IMR-90 (cell line): ENCODE data around the gene LCN12. TPM values are rescaled to one million over a fixed set of nuclear protein-coding genes. Genes with fewer than 3 reads are reported as not detected.

Source experiments
- ATAC-seq: fragments of 200-7000 bp; cut with Tn5 transposase; 2 replicates; pipeline ENCODE4 v1.9.1; 2020; ENCODE audit warnings: low read depth, mild to moderate bottlenecking, moderate library complexity
- BruUV-seq: library from RNA; stranded (reverse); fragments of 400-500 nt; replicated peaks from 2 replicates; lab custom pipeline; 2021; lab: Mats Ljungman, UMichigan
- CTCF ChIA-PET: fragments of 300-600 bp; formaldehyde crosslinking; extraction: SDS; loops from one replicate; lab custom pipeline; 2021; ENCODE audit warnings: antibody characterized with exemption; lab: Yijun Ruan, JAX
- POLR2A ChIA-PET: fragments of 300-600 bp; sonication (Branson Sonifier 250); formaldehyde crosslinking; loops from one replicate; lab custom pipeline; 2022; ENCODE audit warnings: antibody characterized with exemption; ENCODE audit not compliant: unreplicated experiment; lab: Charles Lee
- DNase-seq: peaks from one replicate; pipeline ENCODE4 v3.0.0; 2013
- H2AFZ ChIP-seq: replicated peaks from 2 replicates; pipeline ENCODE3; 2013; ENCODE audit warnings: low read length, mild to moderate bottlenecking; ENCODE audit not compliant: poor library complexity
- H2AK5ac ChIP-seq: 2 replicates; pipeline ENCODE4 v1.6.1; 2013; ENCODE audit warnings: low read depth, low read length, inconsistent platforms
- H2AK9ac ChIP-seq: replicated peaks from 2 replicates; pipeline ENCODE3; 2013; ENCODE audit warnings: mild to moderate bottlenecking, low read depth, low read length, moderate library complexity; ENCODE audit not compliant: poor library complexity
- H2BK120ac ChIP-seq: 2 replicates; pipeline ENCODE4 v1.6.1; 2013; ENCODE audit warnings: low read depth, low read length, inconsistent platforms
- H2BK15ac ChIP-seq: 3 replicates; pipeline ENCODE4 v1.6.1; 2013; ENCODE audit warnings: low read depth, low read length, inconsistent platforms
- H2BK20ac ChIP-seq: 2 replicates; pipeline ENCODE4 v1.6.1; 2013; ENCODE audit warnings: low read depth, mild to moderate bottlenecking, inconsistent platforms, low read length, moderate library complexity
- H2BK5ac ChIP-seq: 2 replicates; pipeline ENCODE4 v1.6.1; 2013; ENCODE audit warnings: mild to moderate bottlenecking, low read depth, low read length, inconsistent platforms; ENCODE audit not compliant: poor library complexity, severe bottlenecking
- H3K14ac ChIP-seq: replicated peaks from 2 replicates; pipeline ENCODE4 v1.6.1; 2013; ENCODE audit warnings: low read depth, low read length, inconsistent platforms
- H3K18ac ChIP-seq: 2 replicates; pipeline ENCODE4 v1.6.1; 2013; ENCODE audit warnings: low read depth, low read length, control low read depth
- H3K23ac ChIP-seq: 2 replicates; pipeline ENCODE4 v1.6.1; 2013; ENCODE audit warnings: low read depth, low read length, inconsistent platforms
- H3K27ac ChIP-seq: 2 replicates; pipeline ENCODE4 v1.5.1; 2013; ENCODE audit warnings: mild to moderate bottlenecking, control low read depth, low read length; ENCODE audit not compliant: insufficient read depth
- H3K27me3 ChIP-seq: 2 replicates; pipeline ENCODE4 v1.6.1; 2013; ENCODE audit warnings: low read length; ENCODE audit not compliant: control insufficient read depth, insufficient read depth
- H3K36me3 ChIP-seq: 2 replicates; pipeline ENCODE4 v1.6.1; 2013; ENCODE audit warnings: low read length, mixed read lengths; ENCODE audit not compliant: control insufficient read depth, insufficient read depth
- H3K4ac ChIP-seq: 2 replicates; pipeline ENCODE4 v1.6.1; 2013; ENCODE audit warnings: low read depth, low read length, inconsistent platforms
- H3K4me1 ChIP-seq: 2 replicates; pipeline ENCODE4 v1.6.1; 2013; ENCODE audit warnings: low read length, mixed read lengths; ENCODE audit not compliant: control insufficient read depth, insufficient read depth
- H3K4me2 ChIP-seq: 2 replicates; pipeline ENCODE4 v1.6.1; 2013; ENCODE audit warnings: low read depth, mild to moderate bottlenecking, control low read depth, low read length, moderate library complexity
- H3K4me3 ChIP-seq: 2 replicates; pipeline ENCODE4 v1.5.1; 2013; ENCODE audit warnings: low read depth, mild to moderate bottlenecking, control low read depth, low read length, moderate library complexity; ENCODE audit not compliant: insufficient read depth
- H3K56ac ChIP-seq: 2 replicates; pipeline ENCODE4 v1.6.1; 2013; ENCODE audit warnings: low read length, inconsistent platforms; ENCODE audit not compliant: insufficient read depth; ENCODE audit errors: extremely low read depth
- H3K79me1 ChIP-seq, 2 experiments: 2 replicates each; pipeline ENCODE4 v1.6.1; 2013; ENCODE audit warnings: low read length in 2 of 2, inconsistent platforms in 1 of 2, low read depth in 1 of 2
- H3K9ac ChIP-seq: 2 replicates; pipeline ENCODE4 v1.6.1; 2013; ENCODE audit warnings: low read depth, low read length, control low read depth
- H3K9me1 ChIP-seq: 2 replicates; pipeline ENCODE4 v1.6.1; 2013; ENCODE audit warnings: low read length, inconsistent platforms; ENCODE audit not compliant: insufficient read depth
- H3K9me3 ChIP-seq: 2 replicates; pipeline ENCODE4 v1.6.1; 2013; ENCODE audit warnings: low read length; ENCODE audit not compliant: control insufficient read depth, insufficient read depth
- H4K20me1 ChIP-seq: 2 replicates; pipeline ENCODE4 v1.6.1; 2013; ENCODE audit warnings: low read length, inconsistent platforms; ENCODE audit not compliant: insufficient read depth
- H4K5ac ChIP-seq: 2 replicates; pipeline ENCODE4 v1.6.1; 2013; ENCODE audit warnings: mild to moderate bottlenecking, low read depth, low read length, control low read depth
- H4K8ac ChIP-seq, 2 experiments: 2 replicates each; pipeline ENCODE4 v1.6.1; 2013; ENCODE audit warnings: low read depth in 2 of 2, low read length in 2 of 2, control low read depth in 1 of 2, inconsistent platforms in 1 of 2
- H4K91ac ChIP-seq: 2 replicates; pipeline ENCODE4 v1.6.1; 2013; ENCODE audit warnings: low read depth, low read length, inconsistent platforms; ENCODE audit not compliant: insufficient read depth
- BHLHE40 ChIP-seq: fragments of 150-350 bp; IDR thresholded peaks from 2 replicates; pipeline ENCODE4 v1.6.1; 2016; ENCODE audit warnings: mild to moderate bottlenecking, low read depth, low read length
- CEBPB ChIP-seq: IDR thresholded peaks from 2 replicates; pipeline ENCODE4 v1.6.1; 2012; ENCODE audit warnings: low read depth, low read length, improper control_type of control experiment
- CHD1 ChIP-seq: IDR thresholded peaks from 2 replicates; pipeline ENCODE4 v1.6.1; 2012; ENCODE audit warnings: low read depth, low read length, improper control_type of control experiment
- CTCF ChIP-seq: conservative IDR thresholded peaks from 2 replicates; pipeline ENCODE4 v1.5.1; 2012; ENCODE audit warnings: mild to moderate bottlenecking, low read depth, low read length, improper control_type of control experiment
- FOS ChIP-seq: fragments of 150-350 bp; IDR thresholded peaks from 2 replicates; pipeline ENCODE4 v1.6.1; 2016; ENCODE audit warnings: low read depth, low read length
- MAFK ChIP-seq: IDR thresholded peaks from 2 replicates; pipeline ENCODE4 v1.6.1; 2012; ENCODE audit warnings: low read depth, low read length, improper control_type of control experiment
- MAZ ChIP-seq: IDR thresholded peaks from 2 replicates; pipeline ENCODE4 v1.6.1; 2012; ENCODE audit warnings: low read depth, mild to moderate bottlenecking, low read length, improper control_type of control experiment, moderate library complexity, borderline replicate concordance
- MXI1 ChIP-seq: IDR thresholded peaks from 2 replicates; pipeline ENCODE4 v1.6.1; 2012; ENCODE audit warnings: low read depth, mild to moderate bottlenecking, low read length, moderate library complexity, borderline replicate concordance
- NFE2L2 ChIP-seq: fragments of 150-350 bp; IDR thresholded peaks from 2 replicates; pipeline ENCODE4 v1.6.1; 2016; ENCODE audit warnings: low read depth, mild to moderate bottlenecking, low read length
- POLR2A ChIP-seq: IDR thresholded peaks from 2 replicates; pipeline ENCODE4 v1.6.1; 2012; ENCODE audit warnings: mild to moderate bottlenecking, low read depth, low read length
- RAD21 ChIP-seq: IDR thresholded peaks from 2 replicates; pipeline ENCODE4 v1.6.1; 2012; ENCODE audit warnings: low read length, improper control_type of control experiment
- RCOR1 ChIP-seq: IDR thresholded peaks from 2 replicates; pipeline ENCODE4 v1.6.1; 2012; ENCODE audit warnings: mild to moderate bottlenecking, low read length, improper control_type of control experiment; ENCODE audit not compliant: insufficient replicate concordance
- RFX5 ChIP-seq: IDR thresholded peaks from 2 replicates; pipeline ENCODE4 v1.8.0; 2012; ENCODE audit warnings: low read depth, mild to moderate bottlenecking, low read length, moderate library complexity
- SMC3 ChIP-seq: fragments of 150-350 bp; IDR thresholded peaks from 2 replicates; pipeline ENCODE4 v1.6.1; 2016; ENCODE audit warnings: low read depth, mild to moderate bottlenecking, antibody characterized with exemption, low read length, moderate library complexity
- USF2 ChIP-seq: fragments of 150-350 bp; IDR thresholded peaks from 2 replicates; pipeline ENCODE4 v1.6.1; 2017; ENCODE audit warnings: mild to moderate bottlenecking, antibody characterized with exemption, low read length, low read depth
- WGBS, 2 experiments: methylation state at CpG; one replicate each; pipeline versions ENCODE4 v1.1.5 to v1.1.7; 2013; ENCODE audit warnings: missing lambda C conversion rate in 2 of 2; ENCODE audit not compliant: insufficient read length in 1 of 2; ENCODE audit errors: extremely low coverage in 2 of 2; 5-methylcytosine and 5-hydroxymethylcytosine counted together
- dilution Hi-C: fragments of 300-500 bp; cut with HindIII; formaldehyde crosslinking; loops from one replicate; pipeline ENCODE4 v1.14.3; 2018; ENCODE audit warnings: low sequenced_read_pairs; ENCODE audit not compliant: unreplicated experiment
- in situ Hi-C: fragments of 300-500 bp; cut with MboI; formaldehyde crosslinking; loops from 3 replicates; pipeline ENCODE4 v1.14.3; 2019; ENCODE audit warnings: low sequenced_read_pairs, inconsistent platforms, mixed read lengths
- intact Hi-C: fragments of 100-400 bp; cut with micrococcal nuclease; formaldehyde crosslinking; loops from 2 replicates; pipeline ENCODE4 v1.10.0; 2022
- polyA plus RNA-seq, 3 experiments: library from polyadenylated mRNA; depleted of rRNA; stranded (reverse); fragments of >200 nt; gene quantifications; 2 replicates each; pipeline ENCODE4 v1.2.3, GENCODE V29; 2012; ENCODE audit warnings: low replicate concordance in 1 of 3
- total RNA-seq: library from RNA; depleted of rRNA; stranded (reverse); fragments of >200 nt; gene quantifications from 2 replicates; pipeline ENCODE4 v1.2.3, GENCODE V29; 2012
- TF ChIP-seq, protein P1 (sequence below): fragments of 150-350 bp; IDR thresholded peaks from 2 replicates; pipeline ENCODE4 v1.6.1; 2016; ENCODE audit warnings: low read depth, mild to moderate bottlenecking, low read length, moderate library complexity, borderline replicate concordance

Gene LCN12
- total and polyA plus RNA-seq, 2 of the 4 experiments (the other 2 are of a cell fraction): 0.12 TPM; not detected in 1

GRCh38 chr9:136985853-136986252, 33.8 kb downstream of the LCN12 start:
- no peak overlapping the region for H2BK15ac ChIP-seq
- no peak overlapping the region for H4K5ac ChIP-seq
- H3K27ac ChIP-seq: no peak overlapping the region
- DNase-seq (no peak), ATAC-seq (no peak)
- H2AK5ac ChIP-seq: no peak overlapping the region
- ChIA-PET CTCF (interaction anchor here (1.0 kb wide), 1 partner anchor 43 kb away, joined by 5 read pairs; no protein-coding TSS in a partner anchor), POLR2A (no interaction called here)
- no peaks in the 10 kb centered on the region for H3K4me1 ChIP-seq
- H3K9me3 ChIP-seq: peaks cover 6% of the 10 kb centered on the region
- H2BK20ac ChIP-seq: no peak overlapping the region
- no peak overlapping the region for H3K14ac ChIP-seq
- H4K20me1 ChIP-seq: no peaks in the 10 kb centered on the region
- H2AK9ac ChIP-seq: no peak overlapping the region
- in situ Hi-C loops (no loop called here), dilution Hi-C loops (no loop called here), intact Hi-C loops (no loop called here)
- BruUV-seq: no TSS peak
- H3K36me3 ChIP-seq: no peaks in the 10 kb centered on the region
- TF ChIP-seq MAZ: no peak
- TF ChIP-seq CEBPB: no peak
- TF ChIP-seq MXI1: no peak
- TF ChIP-seq POLR2A: no peak
- no peak for TF ChIP-seq FOS
- TF ChIP-seq NFE2L2: no peak
- TF ChIP-seq, protein P1, sequence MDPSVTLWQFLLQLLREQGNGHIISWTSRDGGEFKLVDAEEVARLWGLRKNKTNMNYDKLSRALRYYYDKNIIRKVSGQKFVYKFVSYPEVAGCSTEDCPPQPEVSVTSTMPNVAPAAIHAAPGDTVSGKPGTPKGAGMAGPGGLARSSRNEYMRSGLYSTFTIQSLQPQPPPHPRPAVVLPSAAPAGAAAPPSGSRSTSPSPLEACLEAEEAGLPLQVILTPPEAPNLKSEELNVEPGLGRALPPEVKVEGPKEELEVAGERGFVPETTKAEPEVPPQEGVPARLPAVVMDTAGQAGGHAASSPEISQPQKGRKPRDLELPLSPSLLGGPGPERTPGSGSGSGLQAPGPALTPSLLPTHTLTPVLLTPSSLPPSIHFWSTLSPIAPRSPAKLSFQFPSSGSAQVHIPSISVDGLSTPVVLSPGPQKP: no peak
- TF ChIP-seq SMC3: no peak
- no peak for TF ChIP-seq RAD21
- no peak for TF ChIP-seq CTCF
- no peak for TF ChIP-seq USF2
- TF ChIP-seq RFX5: no peak
- no peak for TF ChIP-seq CHD1
- TF ChIP-seq MAFK: no peak
- TF ChIP-seq BHLHE40: no peak
- no peak for TF ChIP-seq RCOR1
- no peak overlapping the region for H3K9ac ChIP-seq
- H4K8ac ChIP-seq: no peak overlapping the region
- H3K9me1 ChIP-seq: no peaks in the 10 kb centered on the region
- H3K4me3 ChIP-seq: no peak overlapping the region
- H4K91ac ChIP-seq: no peak overlapping the region
- peaks cover 52% of the 10 kb centered on the region for H3K27me3 ChIP-seq
- H3K79me1 ChIP-seq: no peaks in the 10 kb centered on the region
- 7% methylated on average over 11 of the region's 33 CpGs; no CpG with 5 or more reads in 1 of the 2 experiments for WGBS, 2 experiments
- H3K4ac ChIP-seq: no peak overlapping the region
- no peak overlapping the region for H2BK120ac ChIP-seq
- no peak overlapping the region for H3K56ac ChIP-seq
- no peak overlapping the region for H3K18ac ChIP-seq
- H3K4me2 ChIP-seq: no peak overlapping the region
- no peak overlapping the region for H2BK5ac ChIP-seq
- no peak overlapping the region for H3K23ac ChIP-seq
- no peak overlapping the region for H2AFZ ChIP-seq
